ENCODE results near the gene CD55. TPM values are rescaled to one million over a fixed set of nuclear protein-coding genes. Genes with fewer than 3 reads are reported as not detected.
A peak's percentile ranks its signal among the peaks of the same experiment; 100 is the strongest.

Gene CD55, protein sequence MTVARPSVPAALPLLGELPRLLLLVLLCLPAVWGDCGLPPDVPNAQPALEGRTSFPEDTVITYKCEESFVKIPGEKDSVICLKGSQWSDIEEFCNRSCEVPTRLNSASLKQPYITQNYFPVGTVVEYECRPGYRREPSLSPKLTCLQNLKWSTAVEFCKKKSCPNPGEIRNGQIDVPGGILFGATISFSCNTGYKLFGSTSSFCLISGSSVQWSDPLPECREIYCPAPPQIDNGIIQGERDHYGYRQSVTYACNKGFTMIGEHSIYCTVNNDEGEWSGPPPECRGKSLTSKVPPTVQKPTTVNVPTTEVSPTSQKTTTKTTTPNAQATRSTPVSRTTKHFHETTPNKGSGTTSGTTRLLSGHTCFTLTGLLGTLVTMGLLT
- total RNA-seq (18.3 TPM), polyA plus RNA-seq (ENCODE audit: insufficient read depth in 1 of 8, insufficient read length in 8 of 8, low replicate concordance in 1 of 8) (10 to 100 TPM; 12.3 to 28.9 (median 16.3) TPM)
- long read RNA-seq, donor 1, result 0 reads
- long read RNA-seq, donor 2, result 0 reads
- long read RNA-seq, donor 3, result 0 reads
- long read RNA-seq, donor 4, result 0 reads
- long read RNA-seq, donor 5, result 0 reads
- long read RNA-seq, donor 6, result 0 reads
- long read RNA-seq, donor 7, result 0 reads
- long read RNA-seq, donor 8, result 0 reads
- long read RNA-seq, donor 9, result 0 reads
- long read RNA-seq, donor 10, result 0 reads
- long read RNA-seq, donor 11, result 0 reads

DNA sequence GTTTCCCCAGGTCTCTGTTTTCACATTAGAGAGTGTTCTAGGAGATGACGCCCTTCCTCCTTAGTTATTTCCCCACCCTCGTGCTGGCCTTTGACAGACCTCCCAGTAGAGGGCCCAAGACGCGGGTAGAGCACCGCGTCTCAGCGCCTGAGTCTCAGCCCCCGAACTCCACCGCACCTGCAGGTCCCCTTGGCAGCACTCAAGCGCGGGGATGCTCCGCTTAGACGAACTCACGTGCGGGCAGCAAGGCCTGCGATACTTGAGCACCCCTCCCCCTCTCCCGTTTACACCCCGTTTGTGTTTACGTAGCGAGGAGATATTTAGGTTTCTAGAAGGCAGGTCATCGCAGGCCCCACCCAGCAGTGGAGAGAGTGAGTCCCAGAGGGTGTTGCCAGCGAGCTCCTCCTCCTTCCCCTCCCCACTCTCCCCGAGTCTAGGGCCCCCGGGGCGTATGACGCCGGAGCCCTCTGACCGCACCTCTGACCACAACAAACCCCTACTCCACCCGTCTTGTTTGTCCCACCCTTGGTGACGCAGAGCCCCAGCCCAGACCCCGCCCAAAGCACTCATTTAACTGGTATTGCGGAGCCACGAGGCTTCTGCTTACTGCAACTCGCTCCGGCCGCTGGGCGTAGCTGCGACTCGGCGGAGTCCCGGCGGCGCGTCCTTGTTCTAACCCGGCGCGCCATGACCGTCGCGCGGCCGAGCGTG, at the start of gene CD55:
CD55 (plus strand) TSS at position 600 of the 711 bp plus-strand sequence; CDS start at position 688, 88 bp downstream.
- no peaks in the 10 kb centered on the region for H3K9me3 ChIP-seq (replicated peaks; ENCODE audit: control insufficient read depth, low read depth, low read length)
- H3K4me3 ChIP-seq (ENCODE audit: low read length), result peak within 1 kb of the TSS; percentile 78
- no peaks in the 10 kb centered on the region for H3K27me3 ChIP-seq (ENCODE audit: control insufficient read depth, insufficient read depth, low read length)
- H3K36me3 ChIP-seq (ENCODE audit: control insufficient read depth, insufficient read depth, low read length), result no peaks in the 10 kb centered on the region
- whole genome bisulfite sequencing (ENCODE audit: insufficient coverage), result under 1% methylated on average over 44 of the region's 53 CpGs
- peak within 1 kb of the TSS; percentile 94 for H3K27ac ChIP-seq (ENCODE audit: low read length)
- DNase-seq, result peak; percentile 97
- H3K4me1 ChIP-seq (ENCODE audit: control insufficient read depth, insufficient read depth, low read length), result peaks cover 8% of the 10 kb centered on the region

DNA sequence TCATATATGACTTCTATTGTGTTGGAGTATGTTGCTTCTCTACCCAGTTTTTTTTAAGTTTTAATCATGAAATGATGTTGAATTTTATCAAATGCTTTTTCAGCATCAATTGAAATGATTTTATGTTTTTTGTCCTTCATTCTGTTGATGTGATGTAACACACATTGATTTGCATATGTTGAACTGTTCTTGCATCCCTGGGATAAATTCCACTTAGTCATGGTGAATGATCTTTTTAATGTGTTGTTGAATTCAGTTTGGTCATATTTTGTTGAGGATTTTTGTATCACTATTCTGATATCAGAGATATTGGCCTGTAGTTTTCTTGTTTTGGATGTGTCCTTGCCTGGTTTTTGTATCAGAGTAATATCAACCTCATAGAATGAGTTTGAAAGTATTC, 46.6 kb upstream of the CD55 start:
- DNase-seq, result no peak
- Histone ChIP-seq H3K27me3 (ENCODE audit: control insufficient read depth, insufficient read depth, low read length) (no peaks in the 10 kb centered on the region), H3K9me3 (replicated peaks; ENCODE audit: control insufficient read depth, low read depth, low read length) (no peaks in the 10 kb centered on the region), H3K4me3 (ENCODE audit: low read length) (no peak overlapping the region), H3K4me1 (ENCODE audit: control insufficient read depth, insufficient read depth, low read length) (no peaks in the 10 kb centered on the region), H3K36me3 (ENCODE audit: control insufficient read depth, insufficient read depth, low read length) (no peaks in the 10 kb centered on the region), H3K27ac (ENCODE audit: low read length) (no peak overlapping the region)

DNA sequence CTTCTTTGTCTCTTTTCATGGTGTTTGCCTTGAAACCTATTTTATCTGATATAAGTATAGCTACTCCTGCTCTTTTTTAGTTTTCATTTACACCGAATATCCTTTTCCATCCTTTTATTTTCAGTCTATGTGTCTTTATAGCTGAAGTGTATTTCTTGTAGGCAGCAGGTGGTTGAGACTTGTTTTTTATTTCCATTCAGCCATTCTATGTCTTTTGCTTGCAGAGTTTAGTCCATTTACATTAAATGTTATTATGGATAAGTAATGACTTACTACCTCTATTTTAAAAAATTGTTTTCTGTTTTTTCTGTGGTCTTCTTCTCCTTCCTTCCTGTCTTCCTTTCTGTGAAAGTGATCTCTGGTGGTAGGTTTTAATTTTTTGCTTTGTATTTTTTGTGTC, 45.0 kb upstream of the CD55 start:
- H3K4me1 ChIP-seq (ENCODE audit: control insufficient read depth, insufficient read depth, low read length), result no peaks in the 10 kb centered on the region
- H3K36me3 ChIP-seq (ENCODE audit: control insufficient read depth, insufficient read depth, low read length), result no peaks in the 10 kb centered on the region
- H3K27me3 ChIP-seq (ENCODE audit: control insufficient read depth, insufficient read depth, low read length), result no peaks in the 10 kb centered on the region
- no peak for DNase-seq
- H3K4me3 ChIP-seq (ENCODE audit: low read length), result no peak overlapping the region
- no peaks in the 10 kb centered on the region for H3K9me3 ChIP-seq (replicated peaks; ENCODE audit: control insufficient read depth, low read depth, low read length)
- H3K27ac ChIP-seq (ENCODE audit: low read length), result no peak overlapping the region
- WGBS (ENCODE audit: insufficient coverage), result no CpG with 5 or more reads among the region's 1 CpG

DNA sequence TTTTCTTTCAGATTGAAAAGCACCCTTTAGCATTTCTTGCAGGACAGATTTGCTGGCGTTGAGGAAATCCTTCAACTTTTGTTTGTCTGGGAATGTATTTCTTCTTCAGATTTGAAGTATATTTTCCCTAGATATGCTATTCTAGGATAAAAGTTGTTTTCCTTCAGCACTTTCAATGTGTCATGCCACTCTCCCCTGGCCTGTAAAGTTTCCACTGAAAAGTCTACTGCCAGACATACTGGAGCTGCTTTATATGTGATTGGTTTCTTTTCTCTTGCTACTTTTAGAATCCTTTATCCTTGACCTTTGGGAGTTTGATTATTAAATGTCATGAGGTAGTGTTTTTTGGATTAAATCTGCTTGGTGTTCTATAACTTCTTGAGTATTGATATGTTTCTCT, 44.2 kb upstream of the CD55 start:
- no peaks in the 10 kb centered on the region for H3K27me3 ChIP-seq (ENCODE audit: control insufficient read depth, insufficient read depth, low read length)
- H3K36me3 ChIP-seq (ENCODE audit: control insufficient read depth, insufficient read depth, low read length), result no peaks in the 10 kb centered on the region
- H3K4me3 ChIP-seq (ENCODE audit: low read length), result no peak overlapping the region
- no peaks in the 10 kb centered on the region for H3K4me1 ChIP-seq (ENCODE audit: control insufficient read depth, insufficient read depth, low read length)
- no peaks in the 10 kb centered on the region for H3K9me3 ChIP-seq (replicated peaks; ENCODE audit: control insufficient read depth, low read depth, low read length)
- no peak overlapping the region for H3K27ac ChIP-seq (ENCODE audit: low read length)
- DNase-seq, result no peak
- no CpG with 5 or more reads among the region's 1 CpG for WGBS (ENCODE audit: insufficient coverage)

DNA sequence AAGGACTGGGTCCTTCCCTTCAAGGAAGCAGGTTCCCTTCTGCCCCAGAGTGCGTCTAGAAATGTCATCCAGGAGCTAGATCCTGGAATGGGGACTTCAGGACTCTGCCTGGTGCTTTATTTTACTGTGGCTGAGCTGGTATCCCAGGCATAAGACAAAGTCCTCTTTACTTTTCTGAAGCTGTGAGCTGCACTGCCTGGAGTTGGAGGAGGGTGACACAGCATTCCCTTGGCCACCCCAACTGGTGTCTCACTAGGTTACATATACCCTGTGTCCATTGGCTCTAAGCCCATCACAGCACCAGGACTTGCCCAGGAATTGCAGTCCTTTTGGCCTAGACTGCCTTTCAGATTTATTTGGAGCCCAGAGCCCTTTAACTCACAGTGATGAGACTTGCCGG, 41.8 kb upstream of the CD55 start:
- H3K4me3 ChIP-seq (ENCODE audit: low read length), result no peak overlapping the region
- H3K27ac ChIP-seq (ENCODE audit: low read length), result no peak overlapping the region
- 100% methylated on average over 1 of the region's 2 CpGs for WGBS (ENCODE audit: insufficient coverage)
- H3K4me1 ChIP-seq (ENCODE audit: control insufficient read depth, insufficient read depth, low read length), result peaks cover 2% of the 10 kb centered on the region
- no peak for DNase-seq
- H3K36me3 ChIP-seq (ENCODE audit: control insufficient read depth, insufficient read depth, low read length), result no peaks in the 10 kb centered on the region
- H3K9me3 ChIP-seq (replicated peaks; ENCODE audit: control insufficient read depth, low read depth, low read length), result no peaks in the 10 kb centered on the region
- H3K27me3 ChIP-seq (ENCODE audit: control insufficient read depth, insufficient read depth, low read length), result no peaks in the 10 kb centered on the region

DNA sequence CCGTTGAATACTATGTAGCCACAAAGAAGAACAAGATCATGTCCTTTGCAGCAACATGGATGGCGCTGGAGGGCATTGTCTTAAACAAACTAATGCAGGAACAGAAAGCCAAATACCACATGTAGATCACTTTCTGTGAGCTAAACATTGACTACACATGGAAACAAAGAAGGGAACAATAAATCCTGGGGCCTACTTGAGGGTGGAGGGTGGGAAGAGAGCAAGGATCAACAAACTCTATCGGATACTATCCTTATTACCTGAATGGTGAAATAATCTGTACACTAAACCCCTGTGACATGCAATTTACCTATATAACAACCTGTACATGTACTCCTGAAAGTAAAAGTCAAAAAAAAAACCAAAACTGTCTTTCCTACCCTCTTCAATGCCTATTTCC, 40.8 kb upstream of the CD55 start:
- no peak overlapping the region for H3K4me3 ChIP-seq (ENCODE audit: low read length)
- no peaks in the 10 kb centered on the region for H3K9me3 ChIP-seq (replicated peaks; ENCODE audit: control insufficient read depth, low read depth, low read length)
- H3K27ac ChIP-seq (ENCODE audit: low read length), result no peak overlapping the region
- no CpG with 5 or more reads among the region's 3 CpGs for WGBS (ENCODE audit: insufficient coverage)
- no peaks in the 10 kb centered on the region for H3K36me3 ChIP-seq (ENCODE audit: control insufficient read depth, insufficient read depth, low read length)
- no peak for DNase-seq
- peaks cover 2% of the 10 kb centered on the region for H3K4me1 ChIP-seq (ENCODE audit: control insufficient read depth, insufficient read depth, low read length)
- H3K27me3 ChIP-seq (ENCODE audit: control insufficient read depth, insufficient read depth, low read length), result no peaks in the 10 kb centered on the region

DNA sequence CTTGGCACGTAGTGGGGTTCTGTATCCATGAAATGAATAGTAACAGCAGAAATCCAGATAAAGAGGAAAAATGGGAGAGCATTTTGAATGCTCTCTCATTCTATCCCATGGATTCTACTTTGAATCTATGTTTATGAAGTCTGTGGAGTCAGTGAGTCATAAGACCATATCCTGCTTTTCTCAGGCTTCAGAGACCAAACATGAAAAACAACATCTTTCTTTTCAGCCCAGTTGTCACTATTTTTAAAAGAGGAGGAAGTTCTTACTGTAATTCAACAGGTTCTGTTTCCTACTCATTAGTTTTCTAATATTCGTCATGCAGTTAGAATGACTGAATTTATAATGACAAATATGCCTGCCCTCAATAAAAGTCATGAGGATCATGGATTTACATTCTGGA, 39.4 kb upstream of the CD55 start:
- no peak overlapping the region for H3K27ac ChIP-seq (ENCODE audit: low read length)
- DNase-seq, result peak; percentile 43

DNA sequence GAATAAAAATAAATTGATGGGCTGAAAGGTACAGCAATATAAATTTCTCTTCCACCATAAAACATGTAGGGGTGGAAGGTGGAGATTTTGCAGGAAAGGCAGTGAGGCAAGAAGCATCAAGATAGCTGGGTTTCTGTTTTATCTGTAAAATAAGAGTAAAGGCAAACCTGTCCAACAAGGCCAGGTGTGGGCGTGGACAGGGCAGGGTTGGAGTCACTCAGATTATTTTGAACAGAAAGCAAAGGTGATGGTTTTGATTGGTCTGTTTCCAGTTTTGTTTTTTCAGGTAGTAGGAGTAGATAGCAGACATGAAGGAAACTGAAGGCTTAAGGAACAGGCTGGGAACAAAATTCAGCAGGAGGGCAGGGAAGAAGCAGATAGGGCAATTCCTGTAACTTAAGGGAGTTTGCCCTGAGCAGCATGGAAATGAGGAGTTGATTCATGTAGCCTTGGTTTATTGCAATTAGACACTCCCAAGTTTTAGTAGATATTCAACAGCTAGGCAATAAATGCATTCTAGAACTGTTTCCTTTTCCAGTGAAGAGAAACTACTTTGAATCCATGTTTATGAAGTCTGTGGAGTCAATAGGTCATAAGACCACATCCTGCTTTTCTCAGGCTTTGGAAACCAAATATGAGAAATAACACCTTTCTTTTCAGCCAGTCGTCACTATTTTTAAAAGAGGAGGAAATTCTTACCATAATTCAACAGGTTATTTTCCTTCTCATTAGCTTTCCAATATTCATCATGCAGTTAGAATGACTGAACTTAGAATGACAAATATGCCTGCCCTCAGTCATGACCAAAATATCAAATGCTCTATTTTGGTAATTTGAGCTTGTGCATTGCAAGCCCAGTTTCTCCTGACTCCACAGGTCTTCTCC, 38.7 kb upstream of the CD55 start:
- 57% methylated on average over 1 of the region's 2 CpGs for WGBS (ENCODE audit: insufficient coverage)
- no peaks in the 10 kb centered on the region for H3K36me3 ChIP-seq (ENCODE audit: control insufficient read depth, insufficient read depth, low read length)
- peaks cover 10% of the 10 kb centered on the region for H3K4me1 ChIP-seq (ENCODE audit: control insufficient read depth, insufficient read depth, low read length)
- no peaks in the 10 kb centered on the region for H3K27me3 ChIP-seq (ENCODE audit: control insufficient read depth, insufficient read depth, low read length)
- no peak for DNase-seq
- no peaks in the 10 kb centered on the region for H3K9me3 ChIP-seq (replicated peaks; ENCODE audit: control insufficient read depth, low read depth, low read length)
- peak overlapping the region; percentile 22 for H3K27ac ChIP-seq (ENCODE audit: low read length)
- H3K4me3 ChIP-seq (ENCODE audit: low read length), result no peak overlapping the region

More for the DNA sequence above, 39.4 kb upstream of the CD55 start:
- Histone ChIP-seq H3K27me3 (ENCODE audit: control insufficient read depth, insufficient read depth, low read length) (no peaks in the 10 kb centered on the region), H3K36me3 (ENCODE audit: control insufficient read depth, insufficient read depth, low read length) (no peaks in the 10 kb centered on the region), H3K9me3 (replicated peaks; ENCODE audit: control insufficient read depth, low read depth, low read length) (no peaks in the 10 kb centered on the region), H3K4me1 (ENCODE audit: control insufficient read depth, insufficient read depth, low read length) (peaks cover 9% of the 10 kb centered on the region), H3K4me3 (ENCODE audit: low read length) (no peak overlapping the region)
- WGBS (ENCODE audit: insufficient coverage), result 40% methylated on average over 1 of the region's 2 CpGs

DNA sequence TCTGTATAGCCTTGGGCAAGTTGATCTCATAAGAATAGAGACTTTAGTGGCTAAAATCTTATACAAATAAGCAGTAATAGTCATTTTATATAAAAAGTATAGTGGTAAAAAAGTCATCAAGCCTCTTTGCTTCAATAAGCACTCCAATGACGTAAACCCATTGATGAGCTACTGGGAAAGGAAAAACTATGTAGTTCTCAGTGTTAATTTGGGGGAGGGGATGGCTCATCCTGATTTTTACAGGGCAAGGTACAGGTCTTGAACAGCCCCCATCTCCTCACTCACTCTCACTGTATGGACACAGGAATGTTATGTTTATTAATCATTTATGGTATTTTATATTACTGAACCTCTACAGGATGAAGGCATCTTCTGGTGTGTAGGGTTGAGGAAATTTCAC, 38.1 kb upstream of the CD55 start:
- H3K27me3 ChIP-seq (ENCODE audit: control insufficient read depth, insufficient read depth, low read length), result no peaks in the 10 kb centered on the region
- no peak overlapping the region for H3K4me3 ChIP-seq (ENCODE audit: low read length)
- WGBS (ENCODE audit: insufficient coverage), result no CpG with 5 or more reads among the region's 1 CpG
- H3K9me3 ChIP-seq (replicated peaks; ENCODE audit: control insufficient read depth, low read depth, low read length), result no peaks in the 10 kb centered on the region
- no peak for DNase-seq
- peaks cover 17% of the 10 kb centered on the region for H3K4me1 ChIP-seq (ENCODE audit: control insufficient read depth, insufficient read depth, low read length)
- no peak overlapping the region for H3K27ac ChIP-seq (ENCODE audit: low read length)
- H3K36me3 ChIP-seq (ENCODE audit: control insufficient read depth, insufficient read depth, low read length), result no peaks in the 10 kb centered on the region

All from muscle of leg (tissue), 16 donors.